AG10803 (cell line): ENCODE data around the gene SPPL2C.
A peak's percentile ranks its signal among the peaks of the same experiment; 100 is the strongest.

Experiments
- DNase-seq: peaks from one replicate; pipeline ENCODE4 v3.0.0; 2010; ENCODE audit warnings: low read depth
- H3K4me3 ChIP-seq: 2 replicates; pipeline ENCODE4 v1.5.1; 2011; ENCODE audit warnings: mild to moderate bottlenecking, low read length, control low read depth
- TF ChIP-seq, protein P1 (sequence below): conservative IDR thresholded peaks from 2 replicates; pipeline ENCODE4 v1.5.1; 2011; ENCODE audit warnings: mild to moderate bottlenecking, low read length, control low read depth, inconsistent platforms

The SPPL2C gene

DNA sequence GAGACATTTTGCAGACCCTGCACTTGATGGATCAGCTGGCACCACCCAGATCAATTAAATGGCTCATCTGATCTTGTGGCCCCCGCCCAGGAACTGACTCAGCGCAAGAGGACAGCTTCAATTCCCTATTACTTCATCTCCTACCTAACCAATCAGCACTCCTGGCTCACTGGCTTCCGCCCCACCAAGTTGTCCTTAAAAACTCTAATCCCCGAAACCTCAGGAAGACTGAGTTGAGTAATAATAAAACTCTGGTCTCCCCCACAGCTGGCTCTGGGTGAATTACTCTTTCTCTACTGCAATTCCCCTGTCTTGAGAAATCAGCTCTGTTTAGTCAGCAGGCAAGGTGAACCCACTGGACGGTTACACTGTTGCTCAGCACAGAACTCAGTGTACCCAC, 23.6 kb downstream of the SPPL2C start:
- H3K4me3 ChIP-seq = no peak overlapping the region
- DNase-seq = peak; percentile 4
- TF ChIP-seq, protein P1, sequence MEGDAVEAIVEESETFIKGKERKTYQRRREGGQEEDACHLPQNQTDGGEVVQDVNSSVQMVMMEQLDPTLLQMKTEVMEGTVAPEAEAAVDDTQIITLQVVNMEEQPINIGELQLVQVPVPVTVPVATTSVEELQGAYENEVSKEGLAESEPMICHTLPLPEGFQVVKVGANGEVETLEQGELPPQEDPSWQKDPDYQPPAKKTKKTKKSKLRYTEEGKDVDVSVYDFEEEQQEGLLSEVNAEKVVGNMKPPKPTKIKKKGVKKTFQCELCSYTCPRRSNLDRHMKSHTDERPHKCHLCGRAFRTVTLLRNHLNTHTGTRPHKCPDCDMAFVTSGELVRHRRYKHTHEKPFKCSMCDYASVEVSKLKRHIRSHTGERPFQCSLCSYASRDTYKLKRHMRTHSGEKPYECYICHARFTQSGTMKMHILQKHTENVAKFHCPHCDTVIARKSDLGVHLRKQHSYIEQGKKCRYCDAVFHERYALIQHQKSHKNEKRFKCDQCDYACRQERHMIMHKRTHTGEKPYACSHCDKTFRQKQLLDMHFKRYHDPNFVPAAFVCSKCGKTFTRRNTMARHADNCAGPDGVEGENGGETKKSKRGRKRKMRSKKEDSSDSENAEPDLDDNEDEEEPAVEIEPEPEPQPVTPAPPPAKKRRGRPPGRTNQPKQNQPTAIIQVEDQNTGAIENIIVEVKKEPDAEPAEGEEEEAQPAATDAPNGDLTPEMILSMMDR = no peak

DNA sequence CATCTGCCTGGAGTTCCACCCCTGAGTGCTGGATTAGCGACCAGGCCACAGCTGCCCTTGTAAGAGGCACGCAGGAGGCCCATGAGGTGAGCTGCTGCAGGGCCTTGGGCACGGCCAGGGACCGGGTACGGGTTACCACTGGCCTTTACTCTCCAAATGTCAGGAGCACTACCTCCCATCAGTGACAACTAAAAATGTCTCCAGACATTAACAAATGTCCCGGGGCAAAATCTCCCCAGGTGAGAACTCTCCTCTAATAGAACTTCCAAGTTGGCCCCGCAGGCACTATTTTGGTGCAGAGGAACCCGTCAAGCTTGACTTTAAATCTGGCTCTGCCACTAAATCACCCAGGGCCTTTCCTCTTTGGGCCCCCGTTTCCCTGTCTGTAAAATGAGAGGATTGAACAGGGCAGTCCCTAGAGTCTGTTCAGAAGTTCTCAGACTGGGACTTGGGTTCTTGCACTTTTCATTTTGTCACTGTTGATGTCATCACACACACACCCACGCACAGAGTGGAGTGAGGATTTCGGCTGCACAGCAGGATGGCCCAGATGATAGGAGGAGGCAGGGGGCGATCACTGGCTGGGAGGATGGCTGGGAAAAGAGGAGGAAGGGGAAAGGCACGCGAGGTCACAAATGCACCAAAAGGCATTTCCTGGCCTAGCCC, 25.1 kb downstream of the SPPL2C start:
- TF ChIP-seq, protein P1 = no peak
- no peak overlapping the region for H3K4me3 ChIP-seq

DNA sequence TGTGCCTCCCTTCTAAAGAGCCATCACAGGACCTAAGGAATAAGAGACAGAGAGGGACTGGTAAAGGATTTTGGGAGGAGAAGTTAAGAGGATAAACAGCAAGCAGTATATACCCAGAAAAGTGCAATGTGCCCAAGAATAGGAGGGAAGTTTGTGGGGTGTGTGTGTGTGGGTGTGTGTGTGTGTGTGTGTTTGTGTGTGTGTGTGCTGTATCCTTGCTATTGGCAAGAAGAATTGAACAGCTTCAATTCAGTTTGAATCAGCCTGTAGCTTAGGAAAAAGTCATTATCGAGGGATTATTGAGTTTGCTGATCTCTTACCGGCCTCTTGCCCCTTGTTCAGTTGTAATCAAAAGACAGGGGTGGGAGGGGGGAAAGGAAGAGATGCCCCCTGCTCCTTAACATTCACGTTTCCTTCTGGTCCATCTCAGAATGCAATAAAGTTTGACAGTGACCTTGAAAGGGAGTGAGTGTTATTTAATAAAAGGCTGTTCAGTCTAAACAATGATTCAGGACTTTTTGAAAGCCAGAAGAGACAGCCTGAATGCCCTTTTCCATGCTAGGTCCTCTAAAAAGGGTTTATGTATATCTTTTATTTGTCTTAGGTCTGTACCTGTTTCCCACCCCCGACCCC, 25.8 kb downstream of the SPPL2C start:
- no peak for DNase-seq
- TF ChIP-seq, protein P1 = no peak
- H3K4me3 ChIP-seq = no peak overlapping the region

More for the DNA sequence above, 25.1 kb downstream of the SPPL2C start:
- no peak for DNase-seq

DNA sequence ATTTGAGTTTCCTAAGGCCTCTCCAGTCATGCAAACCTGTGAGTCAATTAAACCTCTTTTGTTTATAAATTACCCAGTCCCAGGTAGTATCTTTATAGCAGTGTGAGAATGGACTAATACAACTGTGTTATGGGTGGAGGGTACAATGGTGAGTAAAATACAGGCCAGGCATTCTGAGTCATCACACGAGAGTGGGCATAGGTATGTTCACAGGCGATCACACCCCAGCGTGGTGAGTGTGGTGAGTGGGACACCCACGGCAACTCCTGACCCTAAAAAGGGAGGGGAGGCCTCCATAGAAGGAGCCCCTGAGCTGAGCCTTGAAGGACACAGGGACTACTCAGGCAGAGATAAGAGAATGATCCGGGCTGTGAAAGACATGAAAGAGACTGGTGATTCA, 27.0 kb downstream of the SPPL2C start:
- H3K4me3 ChIP-seq = no peak overlapping the region
- TF ChIP-seq, protein P1 = no peak
- no peak for DNase-seq

DNA sequence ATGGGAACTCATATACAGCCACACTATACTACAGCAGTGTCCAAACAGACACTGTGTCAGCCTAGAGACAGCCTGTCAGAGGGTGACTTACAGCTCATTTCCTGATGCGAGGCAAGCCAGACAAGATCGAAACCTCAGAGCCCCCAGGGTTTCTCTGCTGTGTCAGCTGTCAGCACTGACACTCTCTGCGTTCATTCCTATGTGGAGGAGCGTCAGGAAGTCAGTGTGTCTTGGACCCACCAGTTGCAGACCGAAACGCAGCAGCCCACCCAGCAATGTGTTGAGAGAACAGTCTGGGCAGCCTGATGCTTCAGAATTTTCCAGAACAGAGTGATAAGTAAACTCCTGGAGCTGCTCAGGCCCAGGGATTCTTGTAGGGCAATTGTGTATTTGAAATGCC, 29.0 kb downstream of the SPPL2C start:
- no peak for DNase-seq
- TF ChIP-seq, protein P1 = no peak
- no peak overlapping the region for H3K4me3 ChIP-seq

DNA sequence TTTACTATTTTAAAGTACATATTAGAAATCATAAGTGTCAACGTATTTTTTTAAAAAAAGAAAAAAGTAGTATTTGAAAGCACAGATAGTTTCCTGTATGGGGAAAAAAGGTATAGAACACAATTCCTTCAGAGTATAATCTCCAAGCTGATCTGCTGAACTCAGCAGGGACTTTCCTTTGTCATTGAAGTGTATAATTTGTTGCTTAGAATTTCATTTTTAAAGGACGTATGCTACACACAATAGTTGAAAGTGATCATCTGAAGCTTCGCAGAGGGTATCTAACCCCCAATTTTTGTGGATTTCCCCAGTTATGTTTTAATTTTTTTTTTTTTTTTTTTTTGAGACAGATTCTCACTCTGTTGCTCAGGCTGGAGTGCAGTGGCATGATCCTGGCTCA, 29.5 kb downstream of the SPPL2C start:
- H3K4me3 ChIP-seq = no peak overlapping the region
- TF ChIP-seq, protein P1 = no peak

DNA sequence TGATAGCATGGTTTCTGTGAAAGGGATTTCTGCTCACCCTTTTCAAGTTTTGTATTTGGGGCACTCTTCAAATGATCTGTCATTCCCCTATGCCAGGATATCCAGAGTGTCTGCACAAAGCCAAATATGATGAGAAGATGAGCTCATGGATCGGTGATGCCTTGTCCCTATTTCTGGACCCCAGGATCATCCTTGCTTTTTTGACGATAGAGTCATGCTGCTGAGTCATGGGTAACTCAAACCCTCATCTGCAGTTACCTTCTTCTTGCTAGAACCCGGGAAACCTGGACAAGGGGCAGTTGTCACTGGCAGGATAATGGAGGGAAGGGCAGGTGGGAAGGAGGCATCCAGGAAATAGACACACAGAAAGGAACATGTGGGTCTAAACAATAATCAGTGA, 31.9 kb downstream of the SPPL2C start:
- no peak for DNase-seq
- TF ChIP-seq, protein P1 = no peak
- H3K4me3 ChIP-seq = no peak overlapping the region

More for the DNA sequence above, 29.5 kb downstream of the SPPL2C start:
- no peak for DNase-seq
